Fibroblast of upper back skin (primary cell): ENCODE data around the gene REX1BD.

ENCODE experiments used
- DNase-seq: peaks from one replicate; pipeline ENCODE4 v3.0.0-alpha.2; 2013

The REX1BD gene

GRCh38 chr19:18603958-18604819 lies 15.6 kb downstream of the REX1BD start:
- no peak for DNase-seq

GRCh38 chr19:18604820-18605159 lies 16.2 kb downstream of the REX1BD start:
- DNase-seq = no peak

- no peak for DNase-seq
Measured at GRCh38 chr19:18605196-18605545, 16.6 kb downstream of the REX1BD start.

- DNase-seq = no peak
Measured at GRCh38 chr19:18605546-18606280, 17.1 kb downstream of the REX1BD start.

- no peak for DNase-seq
Measured at GRCh38 chr19:18606281-18607225, 18.0 kb downstream of the REX1BD start, which contains the start of gene CRLF1. Gene CRLF1, minus strand, starts transcription at chr19:18606799. Its CDS starts 143 bp downstream, at chr19:18606656.

- no peak for DNase-seq
Measured at GRCh38 chr19:18607226-18608101, 18.9 kb downstream of the REX1BD start.

- DNase-seq = no peak
Measured at GRCh38 chr19:18608102-18608804, 19.7 kb downstream of the REX1BD start.

GRCh38 chr19:18608805-18609716 lies 20.5 kb downstream of the REX1BD start:
- no peak for DNase-seq

GRCh38 chr19:18609717-18610051 lies 21.1 kb downstream of the REX1BD start:
- no peak for DNase-seq

GRCh38 chr19:18610245-18610555 lies 21.6 kb downstream of the REX1BD start:
- DNase-seq = no peak

- DNase-seq = no peak
Measured at GRCh38 chr19:18610556-18611326, 22.1 kb downstream of the REX1BD start.

GRCh38 chr19:18611327-18612050 lies 22.9 kb downstream of the REX1BD start:
- no peak for DNase-seq

GRCh38 chr19:18612051-18612771 lies 23.6 kb downstream of the REX1BD start:
- no peak for DNase-seq

GRCh38 chr19:18612772-18613588 lies 24.4 kb downstream of the REX1BD start, which contains the start of gene TMEM59L:
Gene TMEM59L, plus strand, starts transcription at chr19:18612870. Its CDS starts 89 bp downstream, at chr19:18612959.
- DNase-seq = no peak

GRCh38 chr19:18613589-18614234 lies 25.1 kb downstream of the REX1BD start:
- DNase-seq = no peak

GRCh38 chr19:18616023-18616422 lies 27.4 kb downstream of the REX1BD start:
- no peak for DNase-seq

GRCh38 chr19:18617562-18617961 lies 29.0 kb downstream of the REX1BD start:
- no peak for DNase-seq
